GM23248 (cell line): ENCODE data around the gene URGCP. TPM values are rescaled to one million over a fixed set of nuclear protein-coding genes. Genes with fewer than 3 reads are reported as not detected.

Experiments used
- DNase-seq: peaks from one replicate; pipeline ENCODE4 v3.0.0-alpha.2; 2015
- H2AFZ ChIP-seq: fragments of 200-600 bp; sonication (generic); 2 replicates; pipeline ENCODE4 v1.6.1; 2016; ENCODE audit warnings: antibody characterized with exemption
- H3F3A ChIP-seq: fragments of 200-600 bp; sonication (generic); 2 replicates; pipeline ENCODE4 v1.6.1; 2016; ENCODE audit warnings: mild to moderate bottlenecking, antibody characterized with exemption, mixed run types; ENCODE audit not compliant: insufficient read depth
- H3K27ac ChIP-seq: fragments of 200-600 bp; sonication (generic); 2 replicates; pipeline ENCODE4 v1.5.1; 2016; ENCODE audit warnings: mild to moderate bottlenecking
- H3K27me3 ChIP-seq: fragments of 200-600 bp; sonication (generic); replicated peaks from 2 replicates; pipeline ENCODE4 v1.6.1; 2016; ENCODE audit warnings: mild to moderate bottlenecking; ENCODE audit not compliant: insufficient read depth
- H3K36me3 ChIP-seq: fragments of 200-600 bp; sonication (generic); 2 replicates; pipeline ENCODE4 v1.6.1; 2016; ENCODE audit warnings: low read depth, mild to moderate bottlenecking
- H3K4me1 ChIP-seq: fragments of 200-600 bp; sonication (generic); 2 replicates; pipeline ENCODE4 v1.6.1; 2016; ENCODE audit warnings: mild to moderate bottlenecking; ENCODE audit not compliant: insufficient read depth
- H3K4me2 ChIP-seq: fragments of 200-600 bp; sonication (generic); one replicate; pipeline ENCODE4 v1.6.1; 2016; ENCODE audit warnings: mild to moderate bottlenecking; ENCODE audit not compliant: unreplicated experiment
- H3K4me3 ChIP-seq: fragments of 200-600 bp; sonication (generic); 2 replicates; pipeline ENCODE4 v1.5.1; 2016; ENCODE audit warnings: mild to moderate bottlenecking
- H3K79me2 ChIP-seq: fragments of 200-600 bp; sonication (generic); 2 replicates; pipeline ENCODE4 v1.6.1; 2016; ENCODE audit warnings: mild to moderate bottlenecking; ENCODE audit not compliant: insufficient read depth
- H3K9ac ChIP-seq: fragments of 200-600 bp; sonication (generic); 2 replicates; pipeline ENCODE4 v1.6.1; 2016; ENCODE audit warnings: mild to moderate bottlenecking
- H3K9me2 ChIP-seq: fragments of 200-600 bp; sonication (generic); 2 replicates; pipeline ENCODE4 v1.6.1; 2016; ENCODE audit warnings: mixed run types, mild to moderate bottlenecking, moderate library complexity; ENCODE audit not compliant: insufficient read depth
- H3K9me3 ChIP-seq: fragments of 200-600 bp; sonication (generic); one replicate; pipeline ENCODE4 v1.6.1; 2017; ENCODE audit warnings: low read depth
- H4K20me1 ChIP-seq: fragments of 200-600 bp; sonication (generic); 2 replicates; pipeline ENCODE4 v1.6.0; 2016; ENCODE audit not compliant: insufficient read depth
- EZH2 ChIP-seq: fragments of 200-600 bp; sonication (generic); IDR thresholded peaks from 2 replicates; pipeline ENCODE4 v1.6.1; 2018; ENCODE audit warnings: antibody characterized with exemption, mild to moderate bottlenecking; ENCODE audit not compliant: insufficient read depth, poor library complexity, severe bottlenecking
- EZH2phosphoT487 ChIP-seq: fragments of 200-600 bp; sonication (generic); IDR thresholded peaks from 2 replicates; pipeline ENCODE4 v1.6.1; 2018; ENCODE audit warnings: antibody characterized with exemption, moderate library complexity, mild to moderate bottlenecking, low read depth; ENCODE audit not compliant: insufficient read depth
- WGBS, 2 experiments: methylation state at CpG; one replicate each; pipeline ENCODE4 v1.1.6; 2015 to 2017; ENCODE audit warnings: low lambda C conversion rate in 2 of 2, low coverage in 1 of 2; ENCODE audit errors: missing lambda C conversion rate in 2 of 2; 5-methylcytosine and 5-hydroxymethylcytosine counted together
- in situ Hi-C: fragments of 300-500 bp; cut with MboI; formaldehyde crosslinking; loops from 2 replicates; pipeline ENCODE4 v1.15.0; 2020
- polyA plus RNA-seq: library from polyadenylated mRNA; unstranded; fragments of >200 nt; fragmentation: Nextera tagmentation; extraction: Ambion mirVana; gene quantifications from 2 replicates; pipeline ENCODE4 v1.2.1, GENCODE V29; 2016
- total RNA-seq: library from RNA; depleted of rRNA; stranded (reverse); fragments of >200 nt; shearing (Covaris generic); gene quantifications from 2 replicates; pipeline ENCODE4 v1.2.3, GENCODE V29; 2014

The URGCP gene
- total and polyA plus RNA-seq, 2 experiments from 2014 or later, result 26.5 to 29.6 TPM

DNA sequence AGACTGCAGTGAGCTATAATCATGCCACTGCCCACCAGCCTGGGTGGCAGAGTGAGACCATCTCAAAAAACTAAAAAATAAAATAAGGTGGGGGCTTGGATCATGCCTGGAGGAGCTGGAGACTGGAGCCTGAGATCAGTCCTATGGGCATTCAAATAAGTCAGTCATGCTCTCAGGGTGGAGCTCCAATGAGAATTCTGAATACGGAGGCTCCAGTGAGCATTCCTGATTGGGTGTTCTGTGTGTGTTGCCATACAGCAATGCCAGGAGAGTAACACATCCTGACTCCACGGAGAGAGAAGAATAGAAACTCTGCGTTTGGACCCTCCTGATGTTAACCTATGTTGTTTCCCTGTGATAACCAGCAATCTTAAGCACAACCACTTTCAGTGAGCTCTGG is 35.9 kb upstream of the URGCP start:
- no peak overlapping the region for H2AFZ ChIP-seq
- no peaks in the 10 kb centered on the region for H3K9me2 ChIP-seq
- TF ChIP-seq EZH2phosphoT487, result no peak
- TF ChIP-seq EZH2, result no peak
- 54 to 59% methylated on average over 3 of the region's 3 CpGs for WGBS, 2 experiments
- H3K9ac ChIP-seq, result no peak overlapping the region
- H3F3A ChIP-seq, result no peaks in the 10 kb centered on the region
- H4K20me1 ChIP-seq, result no peaks in the 10 kb centered on the region
- no peak for DNase-seq
- no peaks in the 10 kb centered on the region for H3K36me3 ChIP-seq
- in situ Hi-C loops, result no loop called here
- no peaks in the 10 kb centered on the region for H3K4me1 ChIP-seq
- no peaks in the 10 kb centered on the region for H3K27me3 ChIP-seq
- H3K27ac ChIP-seq, result no peak overlapping the region
- no peaks in the 10 kb centered on the region for H3K9me3 ChIP-seq
- no peak overlapping the region for H3K4me2 ChIP-seq
- H3K4me3 ChIP-seq, result no peak overlapping the region
- no peaks in the 10 kb centered on the region for H3K79me2 ChIP-seq

DNA sequence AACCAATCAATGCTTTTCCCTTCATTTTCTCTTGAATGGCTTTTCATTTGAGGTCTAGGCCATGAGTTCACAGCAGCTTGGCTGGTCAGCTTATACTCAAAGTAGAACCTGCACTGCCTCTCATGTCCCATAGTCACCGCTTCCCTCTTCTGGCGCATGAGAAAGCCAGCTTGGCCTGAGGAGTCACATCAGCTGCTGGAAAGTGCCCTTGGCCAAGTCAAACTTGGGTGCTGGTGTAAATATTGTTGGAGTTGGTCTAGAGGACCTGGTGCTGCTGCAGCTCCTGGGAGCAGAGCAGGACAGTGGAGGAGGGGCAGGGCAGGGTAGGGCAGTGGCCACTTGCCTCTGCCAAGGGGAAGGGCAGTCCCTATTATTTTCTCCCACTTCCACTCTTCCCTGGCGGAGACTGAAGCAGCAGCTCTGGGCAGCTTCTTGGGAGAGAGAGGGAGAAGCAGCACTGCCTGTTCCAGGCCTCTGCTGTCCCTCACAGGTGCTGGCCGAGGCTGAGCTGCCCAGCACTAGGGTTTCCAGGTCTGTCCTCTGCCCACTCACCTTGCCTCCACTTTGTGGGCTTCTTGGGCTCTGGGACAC is 32.6 kb upstream of the URGCP start:
- no peaks in the 10 kb centered on the region for H3K27me3 ChIP-seq
- no peak overlapping the region for H3K4me2 ChIP-seq
- H3K9ac ChIP-seq, result no peak overlapping the region
- H3K4me3 ChIP-seq, result no peak overlapping the region
- no peaks in the 10 kb centered on the region for H3K9me2 ChIP-seq
- H3K4me1 ChIP-seq, result no peaks in the 10 kb centered on the region
- H4K20me1 ChIP-seq, result no peaks in the 10 kb centered on the region
- 94 to 96% methylated on average over 4 of the region's 4 CpGs for WGBS, 2 experiments
- no peak overlapping the region for H2AFZ ChIP-seq
- no peak overlapping the region for H3K27ac ChIP-seq
- no peaks in the 10 kb centered on the region for H3K79me2 ChIP-seq
- in situ Hi-C loops, result no loop called here
- H3F3A ChIP-seq, result no peaks in the 10 kb centered on the region
- no peak for DNase-seq
- H3K36me3 ChIP-seq, result no peaks in the 10 kb centered on the region
- H3K9me3 ChIP-seq, result no peaks in the 10 kb centered on the region
- TF ChIP-seq EZH2, result no peak

DNA sequence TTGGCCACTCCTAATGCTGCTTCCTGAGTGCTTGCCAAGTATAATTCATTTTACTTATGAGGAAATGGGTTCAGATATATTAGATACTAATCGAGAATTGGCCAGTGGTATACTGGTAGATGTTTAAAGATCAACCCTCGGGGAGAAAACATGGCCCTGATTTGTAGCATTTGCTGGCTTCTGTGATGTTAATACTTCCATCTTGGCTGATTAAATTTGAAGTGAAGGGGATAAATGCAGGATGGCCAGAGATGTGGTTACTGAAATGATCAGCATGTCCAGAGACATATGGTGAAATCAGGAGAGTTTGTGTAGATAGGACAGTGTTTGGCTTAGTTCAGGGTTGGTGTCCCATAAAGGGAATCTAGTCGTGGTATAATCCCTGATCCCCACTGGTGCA is 31.0 kb upstream of the URGCP start:
- Histone ChIP-seq H2AFZ (no peak overlapping the region), H3F3A (no peaks in the 10 kb centered on the region), H3K36me3 (no peaks in the 10 kb centered on the region), H3K9me3 (no peaks in the 10 kb centered on the region), H3K27me3 (no peaks in the 10 kb centered on the region), H3K9me2 (no peaks in the 10 kb centered on the region), H4K20me1 (no peaks in the 10 kb centered on the region), H3K4me3 (no peak overlapping the region), H3K4me2 (no peak overlapping the region), H3K4me1 (no peaks in the 10 kb centered on the region), H3K27ac (no peak overlapping the region), H3K79me2 (no peaks in the 10 kb centered on the region), H3K9ac (no peak overlapping the region)
- TF ChIP-seq EZH2phosphoT487, result no peak
- no peak for TF ChIP-seq EZH2
- in situ Hi-C loops, result no loop called here
- 72 to 78% methylated on average over 3 of the region's 3 CpGs for WGBS, 2 experiments
- no peak for DNase-seq

DNA sequence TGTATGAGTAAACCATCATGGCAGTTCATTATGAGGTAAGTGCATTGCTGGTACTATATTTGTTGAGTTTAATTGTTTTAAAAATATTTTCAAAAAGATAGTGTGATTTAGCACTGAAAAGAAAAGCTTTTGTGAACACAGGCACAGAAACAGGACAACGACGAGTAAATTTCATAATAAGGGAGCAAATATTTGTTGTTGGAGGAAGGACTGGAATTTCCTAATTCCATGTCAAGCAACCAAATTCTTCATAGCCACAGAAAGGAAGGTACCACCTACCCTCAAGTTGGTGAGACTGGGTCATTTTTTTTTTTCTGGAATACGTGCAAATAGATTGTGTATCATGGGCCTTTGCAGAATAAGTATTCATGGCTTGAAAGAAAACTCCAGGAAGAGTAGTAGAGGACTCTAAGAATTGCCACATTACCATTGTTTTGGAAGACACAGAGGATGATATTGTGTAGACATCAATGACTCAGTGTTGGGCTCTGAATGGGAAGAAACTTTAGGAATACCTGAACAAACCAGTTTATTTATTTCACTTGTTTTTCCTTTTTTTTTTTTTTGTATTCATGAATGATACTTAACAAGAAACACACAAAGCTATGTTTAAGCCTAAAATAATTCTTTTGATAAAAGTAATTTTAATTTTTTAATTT is 27.6 kb upstream of the URGCP start:
- H3F3A ChIP-seq, result no peaks in the 10 kb centered on the region
- DNase-seq, result no peak
- no peaks in the 10 kb centered on the region for H3K79me2 ChIP-seq
- no peak overlapping the region for H3K4me2 ChIP-seq
- no peak overlapping the region for H2AFZ ChIP-seq
- in situ Hi-C loops, result no loop called here
- H4K20me1 ChIP-seq, result no peaks in the 10 kb centered on the region
- H3K9me3 ChIP-seq, result no peaks in the 10 kb centered on the region
- H3K9me2 ChIP-seq, result no peaks in the 10 kb centered on the region
- H3K9ac ChIP-seq, result no peak overlapping the region
- no peaks in the 10 kb centered on the region for H3K4me1 ChIP-seq
- no peak overlapping the region for H3K27ac ChIP-seq
- 95 to 98% methylated on average over 3 of the region's 3 CpGs for WGBS, 2 experiments
- no peaks in the 10 kb centered on the region for H3K27me3 ChIP-seq
- H3K4me3 ChIP-seq, result no peak overlapping the region
- H3K36me3 ChIP-seq, result no peaks in the 10 kb centered on the region
- no peak for TF ChIP-seq EZH2phosphoT487
- TF ChIP-seq EZH2, result no peak

DNA sequence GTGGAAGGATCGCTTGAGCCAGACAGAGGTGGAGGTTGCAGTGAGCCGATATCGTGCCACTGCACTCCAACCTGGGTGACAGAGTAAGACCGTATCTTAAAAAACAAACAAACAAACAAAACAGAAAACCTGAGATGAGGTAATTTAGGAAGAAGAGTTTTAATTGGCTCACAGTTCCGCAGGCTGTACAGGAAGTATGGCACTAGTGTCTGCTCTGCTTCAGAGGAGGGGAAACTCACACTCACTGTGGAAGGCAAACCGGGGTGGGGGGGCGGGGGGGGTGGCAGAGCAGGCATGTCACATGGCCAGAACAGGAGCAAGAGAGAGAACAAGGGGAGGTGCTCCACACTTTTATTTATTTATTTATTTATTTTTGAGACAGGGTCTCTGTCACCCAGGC is 24.9 kb upstream of the URGCP start:
- Histone ChIP-seq H2AFZ (no peak overlapping the region), H3K4me2 (no peak overlapping the region), H3K9ac (no peak overlapping the region), H3F3A (no peaks in the 10 kb centered on the region), H3K4me1 (no peaks in the 10 kb centered on the region), H3K9me2 (no peaks in the 10 kb centered on the region), H3K9me3 (no peaks in the 10 kb centered on the region), H3K27ac (no peak overlapping the region), H3K36me3 (no peaks in the 10 kb centered on the region), H3K27me3 (no peaks in the 10 kb centered on the region), H4K20me1 (no peaks in the 10 kb centered on the region), H3K79me2 (no peaks in the 10 kb centered on the region), H3K4me3 (no peak overlapping the region)
- TF ChIP-seq EZH2phosphoT487, result no peak
- TF ChIP-seq EZH2, result no peak
- in situ Hi-C loops, result no loop called here
- DNase-seq, result no peak
- WGBS, 2 experiments, result 84% methylated on average over 6 to 7 of the region's 7 CpGs
